Measurements from ENCODE around the gene DYDC2. TPM values are rescaled to one million over a fixed set of nuclear protein-coding genes. Genes with fewer than 3 reads are reported as not detected.

DYDC2 gene
- total RNA-seq, 2 experiments from 2014 or later, result not detected

DNA sequence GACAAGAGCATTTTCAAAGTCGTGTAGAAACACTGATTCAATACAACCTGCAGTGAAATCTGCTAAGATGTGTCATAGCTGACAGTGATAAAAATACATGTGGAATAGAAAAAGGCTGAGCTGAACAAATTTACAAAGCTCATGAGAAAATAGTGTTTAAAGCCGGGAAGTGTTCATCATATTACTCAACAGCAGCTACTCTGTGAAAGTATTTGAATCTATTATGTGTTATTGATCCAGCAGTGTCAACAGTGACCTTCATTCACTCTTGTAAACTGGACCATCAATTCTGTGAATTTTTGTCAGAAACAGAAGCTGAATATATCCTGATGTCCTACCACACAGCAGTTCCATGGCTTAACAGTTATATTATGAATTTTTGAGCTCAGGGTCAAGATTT, 11.7 kb upstream of the DYDC2 start:
- ATAC-seq (ENCODE audit: poor library complexity) (no peak), DNase-seq (no peak)
- CTCF ChIA-PET, result no interaction called here
- POLR2A ChIA-PET, result no interaction called here
- Mint-ChIP-seq H3K9me3 (no peaks in the 10 kb centered on the region), H3K4me3 (no peak overlapping the region), H3K27me3 (peaks cover 1% of the 10 kb centered on the region), H3K27ac (no peak overlapping the region), H3K36me3 (ENCODE audit: low read depth) (no peaks in the 10 kb centered on the region), H3K4me1 (ENCODE audit: low read depth) (no peaks in the 10 kb centered on the region)
- H3K4me1 ChIP-seq (ENCODE audit: insufficient read depth, low read length), result no peaks in the 10 kb centered on the region
- no peaks in the 10 kb centered on the region for H3K9me3 ChIP-seq (ENCODE audit: control insufficient read depth in 1 of 2, insufficient read depth in 1 of 2, low read length in 2 of 2)
- no peaks in the 10 kb centered on the region for H3K36me3 ChIP-seq (ENCODE audit: insufficient read depth, low read length)
- no peak overlapping the region for H3K4me3 ChIP-seq (ENCODE audit: low read length)
- H3K27me3 ChIP-seq (ENCODE audit: control insufficient read depth in 1 of 2, insufficient read depth in 2 of 2, low read length in 2 of 2), result no peaks in the 10 kb centered on the region
- no peak for TF ChIP-seq CTCF (IDR thresholded peaks at IDR 0.05)
- no peak overlapping the region for H3K27ac ChIP-seq (ENCODE audit: low read depth in 1 of 2, low read length in 2 of 2)
- intact Hi-C loops (cut with DNase I, micrococcal nuclease), result no loop called here

GRCh38 chr10:80350251-80350650, 6.3 kb upstream of the DYDC2 start:
- no peak overlapping the region for H3K27ac Mint-ChIP-seq
- intact Hi-C loops (cut with DNase I, micrococcal nuclease), result no loop called here
- Histone ChIP-seq H3K4me1 (ENCODE audit: insufficient read depth, low read length) (no peaks in the 10 kb centered on the region), H3K4me3 (ENCODE audit: low read length) (no peak overlapping the region), H3K36me3 (ENCODE audit: insufficient read depth, low read length) (no peaks in the 10 kb centered on the region), H3K27me3 (ENCODE audit: control insufficient read depth in 1 of 2, insufficient read depth in 2 of 2, low read length in 2 of 2) (peaks cover 2 to 11% of the 10 kb centered on the region in 2 experiments), H3K27ac (ENCODE audit: low read depth in 1 of 2, low read length in 2 of 2) (no peak overlapping the region), H3K9me3 (ENCODE audit: control insufficient read depth in 1 of 2, insufficient read depth in 1 of 2, low read length in 2 of 2) (no peaks in the 10 kb centered on the region)
- H3K4me3 Mint-ChIP-seq, result no peak overlapping the region
- ChIA-PET POLR2A (no interaction called here), CTCF (no interaction called here)
- no peaks in the 10 kb centered on the region for H3K9me3 Mint-ChIP-seq
- H3K36me3 Mint-ChIP-seq (ENCODE audit: low read depth), result no peaks in the 10 kb centered on the region
- no peak for ATAC-seq (ENCODE audit: poor library complexity)
- H3K4me1 Mint-ChIP-seq (ENCODE audit: low read depth), result no peaks in the 10 kb centered on the region
- no peak for DNase-seq
- H3K27me3 Mint-ChIP-seq, result peaks cover 33% of the 10 kb centered on the region
- no peak for TF ChIP-seq CTCF (IDR thresholded peaks at IDR 0.05)

DNA sequence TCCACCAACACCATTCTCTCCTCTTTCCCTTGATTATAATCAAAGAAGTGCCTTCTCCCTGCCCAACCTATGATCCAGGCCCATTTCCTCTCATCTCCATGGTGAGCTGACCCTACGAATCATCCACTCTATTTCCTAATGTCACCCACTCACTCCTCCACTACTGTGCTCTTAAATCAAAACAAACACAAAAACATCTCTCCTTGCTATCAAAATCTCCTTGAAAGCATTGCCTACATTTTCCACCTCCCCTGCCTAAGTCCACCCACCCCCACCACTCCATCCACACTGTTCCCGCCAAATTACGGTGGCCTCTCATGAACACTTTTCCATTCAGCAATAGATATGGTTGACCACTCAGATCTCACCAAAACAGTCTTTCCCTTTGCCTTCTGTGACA, 5.4 kb upstream of the DYDC2 start:
- H3K4me1 ChIP-seq (ENCODE audit: insufficient read depth, low read length), result no peaks in the 10 kb centered on the region
- no peak for DNase-seq
- H3K4me3 Mint-ChIP-seq, result no peak overlapping the region
- peaks cover 2 to 18% of the 10 kb centered on the region in 2 experiments for H3K27me3 ChIP-seq (ENCODE audit: control insufficient read depth in 1 of 2, insufficient read depth in 2 of 2, low read length in 2 of 2)
- no peak overlapping the region for H3K27ac Mint-ChIP-seq
- H3K27me3 Mint-ChIP-seq, result peaks cover 42% of the 10 kb centered on the region
- intact Hi-C loops (cut with DNase I, micrococcal nuclease), result no loop called here
- H3K27ac ChIP-seq (ENCODE audit: low read depth in 1 of 2, low read length in 2 of 2), result no peak overlapping the region
- TF ChIP-seq CTCF (IDR thresholded peaks at IDR 0.05), result no peak
- no peaks in the 10 kb centered on the region for H3K9me3 Mint-ChIP-seq
- H3K36me3 Mint-ChIP-seq (ENCODE audit: low read depth), result no peaks in the 10 kb centered on the region
- H3K36me3 ChIP-seq (ENCODE audit: insufficient read depth, low read length), result no peaks in the 10 kb centered on the region
- no peak overlapping the region for H3K4me3 ChIP-seq (ENCODE audit: low read length)
- H3K9me3 ChIP-seq (ENCODE audit: control insufficient read depth in 1 of 2, insufficient read depth in 1 of 2, low read length in 2 of 2), result no peaks in the 10 kb centered on the region
- POLR2A ChIA-PET, result no interaction called here
- CTCF ChIA-PET, result no interaction called here
- no peaks in the 10 kb centered on the region for H3K4me1 Mint-ChIP-seq (ENCODE audit: low read depth)
- no peak for ATAC-seq (ENCODE audit: poor library complexity)

All from CD4-positive, alpha-beta T cell (primary cell).